OCI-LY7 (cell line): Measurements from ENCODE around the gene RRM2. TPM values are rescaled to one million over a fixed set of nuclear protein-coding genes. Genes with fewer than 3 reads are reported as not detected.
A peak's percentile ranks its signal among the peaks of the same experiment; 100 is the strongest.

Source experiments
- BruUV-seq: library from RNA; stranded (reverse); fragments of 400-500 nt; replicated peaks from 2 replicates; lab custom pipeline; 2021; lab: Mats Ljungman, UMichigan
- CTCF ChIA-PET: fragments of 300-600 bp; sonication (Branson Sonifier 250); formaldehyde crosslinking; loops from one replicate; lab custom pipeline; 2022; ENCODE audit warnings: antibody characterized with exemption; ENCODE audit not compliant: unreplicated experiment; lab: Charles Lee
- POLR2A ChIA-PET: fragments of 300-600 bp; sonication (Branson Sonifier 250); formaldehyde crosslinking; loops from one replicate; lab custom pipeline; 2022; ENCODE audit warnings: antibody characterized with exemption; lab: Charles Lee
- DNase-seq: peaks from one replicate; pipeline ENCODE4 v3.0.0-alpha.2; 2015; ENCODE audit warnings: low spot score
- H2AFZ ChIP-seq: fragments of 200-600 bp; sonication (generic), shearing (Covaris generic); 2 replicates; pipeline ENCODE4 v1.6.1; 2014; ENCODE audit warnings: mild to moderate bottlenecking, antibody characterized with exemption, low read length, moderate library complexity
- H3K27ac ChIP-seq: fragments of 200-600 bp; sonication (generic); 2 replicates; pipeline ENCODE4 v1.5.1; 2014; ENCODE audit warnings: mixed run types, low read depth, mild to moderate bottlenecking, moderate library complexity, low read length, inconsistent platforms; ENCODE audit not compliant: poor library complexity, severe bottlenecking
- H3K36me3 ChIP-seq: fragments of 200-600 bp; sonication (generic); 2 replicates; pipeline ENCODE4 v1.6.1; 2014; ENCODE audit warnings: mild to moderate bottlenecking, antibody characterized with exemption, low read length, moderate library complexity, mixed read lengths; ENCODE audit not compliant: insufficient read depth
- H3K4me1 ChIP-seq: fragments of 200-600 bp; sonication (generic); 2 replicates; pipeline ENCODE4 v1.5.1; 2014; ENCODE audit warnings: mild to moderate bottlenecking, low read length; ENCODE audit not compliant: insufficient read depth, poor library complexity, severe bottlenecking
- H3K4me2 ChIP-seq: fragments of 200-600 bp; sonication (generic); 2 replicates; pipeline ENCODE4 v1.6.1; 2014; ENCODE audit warnings: mild to moderate bottlenecking, low read length
- H3K4me3 ChIP-seq: fragments of 200-600 bp; sonication (generic); 2 replicates; pipeline ENCODE4 v1.5.1; 2014; ENCODE audit warnings: mild to moderate bottlenecking, low read depth, low read length; ENCODE audit not compliant: poor library complexity, severe bottlenecking
- H3K79me2 ChIP-seq: fragments of 200-600 bp; sonication (generic); 2 replicates; pipeline ENCODE4 v1.6.1; 2016; ENCODE audit warnings: low read depth, mild to moderate bottlenecking, low read length, moderate library complexity, mixed read lengths; ENCODE audit not compliant: insufficient read depth
- H3K9me2 ChIP-seq: fragments of 200-600 bp; sonication (generic); 2 replicates; pipeline ENCODE4 v1.6.1; 2016; ENCODE audit warnings: mild to moderate bottlenecking, low read length, mixed read lengths; ENCODE audit not compliant: insufficient read depth
- H3K9me3 ChIP-seq: fragments of 200-600 bp; sonication (generic); 2 replicates; pipeline ENCODE4 v1.6.1; 2014; ENCODE audit warnings: mild to moderate bottlenecking, mixed run types, low read length, mixed read lengths
- H4K20me1 ChIP-seq: fragments of 200-600 bp; sonication (generic); 2 replicates; pipeline ENCODE4 v1.6.1; 2014; ENCODE audit warnings: mild to moderate bottlenecking, antibody characterized with exemption, low read length, moderate library complexity, mixed read lengths; ENCODE audit not compliant: insufficient read depth
- CTCF ChIP-seq: fragments of 200-600 bp; sonication (generic); conservative IDR thresholded peaks from 2 replicates; pipeline ENCODE4 v1.5.1; 2014; ENCODE audit warnings: mild to moderate bottlenecking, antibody characterized with exemption, low read length, moderate library complexity, mixed read lengths
- EZH2phosphoT487 ChIP-seq: fragments of 200-600 bp; sonication (generic); IDR thresholded peaks from 2 replicates; pipeline ENCODE4 v1.6.1; 2018; ENCODE audit warnings: low read depth, borderline replicate concordance, mild to moderate bottlenecking, mixed run types, antibody characterized with exemption, low read length, moderate library complexity, mixed read lengths
- intact Hi-C: fragments of 100-400 bp; cut with micrococcal nuclease; formaldehyde crosslinking; loops from one replicate; pipeline ENCODE4 v1.10.0; 2022; ENCODE audit not compliant: unreplicated experiment
- total RNA-seq, 2 experiments: library from RNA; depleted of rRNA in 1 of 2; stranded (reverse); fragments of >200 nt in 1 of 2; shearing (Covaris generic) in 1 of 2; gene quantifications; 2 replicates each; pipeline ENCODE4 v1.2.3, GENCODE V29; 2014 to 2022

RRM2 gene
- total RNA-seq, 2 experiments from 2014 or later, result 222 to 324 TPM

GRCh38 chr2:10080536-10081304 lies 41.8 kb upstream of the RRM2 start:
- DNase-seq, result peak; percentile 37
- Histone ChIP-seq H2AFZ (peak overlapping the region; percentile 56; the same call in 1 of the 2 replicates), H3K36me3 (no peaks in the 10 kb centered on the region), H3K4me2 (peak overlapping the region; percentile 57), H3K4me1 (peaks cover 55% of the 10 kb centered on the region), H3K27ac (peak overlapping the region; percentile 13), H3K79me2 (no peaks in the 10 kb centered on the region), H3K4me3 (peak overlapping the region; percentile 51), H4K20me1 (no peaks in the 10 kb centered on the region), H3K9me2 (no peaks in the 10 kb centered on the region), H3K9me3 (no peaks in the 10 kb centered on the region)
- ChIA-PET POLR2A (interaction anchor here (0.7 to 0.9 kb wide), 2 partner anchors 20 to 41 kb away, joined by 3 to 5 read pairs; no protein-coding TSS in a partner anchor), CTCF (interaction anchor here (0.6 kb wide), 1 partner anchor 14 kb away, joined by 3 read pairs; no protein-coding TSS in a partner anchor)
- BruUV-seq, result no TSS peak
- intact Hi-C loops, result no loop called here
- TF ChIP-seq CTCF, result no peak
- TF ChIP-seq EZH2phosphoT487, result no peak

- peak overlapping the region; percentile 43 for H3K4me3 ChIP-seq
- POLR2A ChIA-PET, result interaction anchor here (0.8 to 1.9 kb wide), 10 partner anchors 9 to 47 kb away, joined by 3 to 9 read pairs (median 4); no protein-coding TSS in a partner anchor
- H3K27ac ChIP-seq, result peak overlapping the region; percentile 72
- TF ChIP-seq CTCF (no peak), EZH2phosphoT487 (no peak)
- H2AFZ ChIP-seq, result peak overlapping the region; percentile 9; the same call in 1 of the 2 replicates
- peaks cover 53% of the 10 kb centered on the region for H3K4me1 ChIP-seq
- H3K4me2 ChIP-seq, result peak overlapping the region; percentile 57
- CTCF ChIA-PET, result interaction anchor here (0.6 to 2.2 kb wide), 5 partner anchors 10 to 35 kb away, joined by 3 to 11 read pairs (median 7); no protein-coding TSS in a partner anchor
- DNase-seq, result no peak
- no peaks in the 10 kb centered on the region for H3K36me3 ChIP-seq
- intact Hi-C loops, result no loop called here
- no TSS peak for BruUV-seq
- no peaks in the 10 kb centered on the region for H4K20me1 ChIP-seq
- no peaks in the 10 kb centered on the region for H3K9me2 ChIP-seq
- no peaks in the 10 kb centered on the region for H3K9me3 ChIP-seq
- no peaks in the 10 kb centered on the region for H3K79me2 ChIP-seq
Measured at GRCh38 chr2:10083046-10083445, 39.5 kb upstream of the RRM2 start.
